Spleen (tissue), 7 donors: Measurements from ENCODE around the gene GPR158.

Source experiments
- CTCF ChIP-seq, 11 experiments: fragments of 200-600 bp in 7 of 11; fragments of 450-650 bp in 4 of 11; sonication (generic) in 4 of 11; IDR thresholded peaks in 8 of 11; conservative IDR thresholded peaks in 3 of 11; 1 replicate in 7 of 11; 2 replicates in 4 of 11; pipeline versions ENCODE4 v1.4.0 to v1.8.0; 2016 to 2021; ENCODE audit warnings: antibody characterized with exemption in 11 of 11, inconsistent platforms in 4 of 11, mild to moderate bottlenecking in 1 of 11
- POLR2A ChIP-seq, 3 donors: fragments of 450-650 bp; IDR thresholded peaks; one replicate each; pipeline ENCODE4 v1.5.1; 2017; ENCODE audit warnings: antibody characterized with exemption in 3 of 3, mild to moderate bottlenecking in 1 of 3
- POLR2AphosphoS5 ChIP-seq, 3 donors: sonication (generic); formaldehyde crosslinking; IDR thresholded peaks; one replicate each; pipeline ENCODE4 v1.5.1; 2017; ENCODE audit warnings: antibody characterized with exemption in 3 of 3
- donor health status: DM: no; HTN: no; CAD: no; lungs with moderate emphysema.
- donor health status: DM: no; HTN: no; CAD: no.
- donor health status: DM: no; HTN: no; CAD: no.

- TF ChIP-seq CTCF (IDR thresholded peaks at IDR 0.05 in 8 of 11, conservative IDR thresholded peaks at IDR 0.05 in 3 of 11) (no peak), POLR2AphosphoS5 (IDR thresholded peaks at IDR 0.05) (no peak), POLR2A (IDR thresholded peaks at IDR 0.05) (no peak)
Observed at GRCh38 chr10:25467881-25468280, 293.1 kb downstream of the GPR158 start.
